ENCODE results near the gene RNF113B.

Gene RNF113B

DNA sequence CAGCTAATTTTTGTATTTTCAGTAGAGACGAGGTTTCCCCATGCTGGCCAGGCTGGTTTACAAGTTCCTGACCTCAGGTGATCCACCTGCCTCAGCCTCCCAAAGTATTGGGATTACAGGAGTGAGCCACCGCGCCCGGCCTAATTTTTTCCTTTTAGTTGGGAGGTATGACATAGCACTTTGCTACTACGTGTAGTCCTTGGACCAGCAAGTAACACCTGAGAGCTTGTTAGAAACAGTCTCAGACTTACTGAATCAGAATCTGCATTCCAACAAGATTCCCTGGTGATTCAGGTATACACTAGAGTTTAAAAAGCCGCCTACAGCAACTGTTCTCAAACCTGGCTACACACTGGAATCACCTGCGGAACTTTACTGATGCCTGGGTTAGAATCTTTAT is 36.0 kb downstream of the RNF113B start:
- DNase-seq (ENCODE audit: low spot score), result no peak

GRCh38 chr13:98134901-98135300 is 42.2 kb downstream of the RNF113B start:
- no peak for DNase-seq (ENCODE audit: low spot score)

DNA sequence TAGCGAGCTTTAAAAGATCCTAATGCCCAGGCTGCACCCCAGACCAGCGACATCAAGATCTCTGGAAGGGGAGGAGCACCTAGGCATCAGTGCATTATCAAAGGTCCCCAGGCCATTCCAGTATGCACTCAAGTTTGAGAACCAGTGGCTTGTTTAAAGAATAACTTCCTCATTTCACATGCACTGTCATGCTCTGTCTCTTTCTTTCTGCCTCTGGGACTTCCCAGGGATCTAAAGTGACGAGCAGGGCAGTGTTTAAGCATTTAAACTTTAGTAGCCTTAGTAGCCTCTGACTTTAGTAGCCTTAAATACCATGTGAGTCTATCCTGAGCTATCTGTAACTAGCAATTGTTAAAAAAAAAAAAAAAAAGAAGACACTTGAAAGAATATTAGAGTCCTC is 43.1 kb downstream of the RNF113B start:
- no peak for DNase-seq (ENCODE audit: low spot score)

- DNase-seq (ENCODE audit: low spot score), result no peak
Measured at GRCh38 chr13:98129059-98129746, 47.9 kb downstream of the RNF113B start.
